ENCODE measurements around the gene HCN2. TPM values are rescaled to one million over a fixed set of nuclear protein-coding genes. Genes with fewer than 3 reads are reported as not detected.

The HCN2 gene
- total RNA-seq, 1 donor from 2014 or later, result 0.84 TPM

GRCh38 chr19:572743-573518, 16.8 kb upstream of the HCN2 start:
- no peak for DNase-seq (ENCODE audit: low read depth, low spot score)
- TF ChIP-seq CTCF (conservative IDR thresholded peaks at IDR 0.05), result no peak

GRCh38 chr19:573519-573825, 16.2 kb upstream of the HCN2 start:
- peak overlapping the region; percentile 84 for H3K27ac Mint-ChIP-seq (ENCODE audit: unreplicated experiment)
- peak overlapping the region; percentile 96 for H3K4me3 Mint-ChIP-seq
- peaks cover 16% of the 10 kb centered on the region for H3K27me3 Mint-ChIP-seq (ENCODE audit: low read depth)
- TF ChIP-seq CTCF (conservative IDR thresholded peaks at IDR 0.05), result no peak
- H3K36me3 Mint-ChIP-seq (ENCODE audit: low read depth), result peaks cover 14% of the 10 kb centered on the region
- peaks cover 37% of the 10 kb centered on the region for H3K4me1 Mint-ChIP-seq
- H3K9me3 Mint-ChIP-seq, result no peaks in the 10 kb centered on the region
- no peak for DNase-seq (ENCODE audit: low read depth, low spot score)

More at GRCh38 chr19:572743-573518, 16.8 kb upstream of the HCN2 start:
- Mint-ChIP-seq H3K36me3 (ENCODE audit: low read depth) (peaks cover 14% of the 10 kb centered on the region), H3K9me3 (no peaks in the 10 kb centered on the region), H3K4me3 (peak overlapping the region; percentile 96), H3K27ac (ENCODE audit: unreplicated experiment) (peak overlapping the region; percentile 84), H3K4me1 (peaks cover 37% of the 10 kb centered on the region), H3K27me3 (ENCODE audit: low read depth) (peaks cover 16% of the 10 kb centered on the region)

GRCh38 chr19:574658-575526, 14.8 kb upstream of the HCN2 start:
- no peak for TF ChIP-seq CTCF (conservative IDR thresholded peaks at IDR 0.05)
- Mint-ChIP-seq H3K27ac (ENCODE audit: unreplicated experiment) (peak overlapping the region; percentile 75), H3K36me3 (ENCODE audit: low read depth) (peaks cover 9% of the 10 kb centered on the region), H3K4me3 (peak overlapping the region; percentile 96), H3K4me1 (peaks cover 31% of the 10 kb centered on the region), H3K27me3 (ENCODE audit: low read depth) (peaks cover 13% of the 10 kb centered on the region), H3K9me3 (no peaks in the 10 kb centered on the region)
- no peak for DNase-seq (ENCODE audit: low read depth, low spot score)

GRCh38 chr19:575527-576506, 13.9 kb upstream of the HCN2 start:
- no peak for DNase-seq (ENCODE audit: low read depth, low spot score)
- H3K27me3 Mint-ChIP-seq (ENCODE audit: low read depth), result peaks cover 10% of the 10 kb centered on the region
- TF ChIP-seq CTCF (conservative IDR thresholded peaks at IDR 0.05), result no peak

More at GRCh38 chr19:575527-576506, 13.9 kb upstream of the HCN2 start:
- H3K4me1 Mint-ChIP-seq, result peaks cover 29% of the 10 kb centered on the region
- H3K36me3 Mint-ChIP-seq (ENCODE audit: low read depth), result peaks cover 9% of the 10 kb centered on the region
- H3K4me3 Mint-ChIP-seq, result peak overlapping the region; percentile 49
- H3K27ac Mint-ChIP-seq (ENCODE audit: unreplicated experiment), result no peak overlapping the region
- H3K9me3 Mint-ChIP-seq, result no peaks in the 10 kb centered on the region

Data from neural crest cell (in vitro differentiated cells).